GM12874 (cell line): ENCODE data around the gene MLLT6.

ENCODE experiments used
- TF ChIP-seq, protein P1 (sequence below): IDR thresholded peaks from 2 replicates; pipeline ENCODE4 v1.5.1; 2011; ENCODE audit warnings: low read depth, mild to moderate bottlenecking, control low read depth, low read length, moderate library complexity; ENCODE audit not compliant: insufficient read depth

The MLLT6 gene

DNA sequence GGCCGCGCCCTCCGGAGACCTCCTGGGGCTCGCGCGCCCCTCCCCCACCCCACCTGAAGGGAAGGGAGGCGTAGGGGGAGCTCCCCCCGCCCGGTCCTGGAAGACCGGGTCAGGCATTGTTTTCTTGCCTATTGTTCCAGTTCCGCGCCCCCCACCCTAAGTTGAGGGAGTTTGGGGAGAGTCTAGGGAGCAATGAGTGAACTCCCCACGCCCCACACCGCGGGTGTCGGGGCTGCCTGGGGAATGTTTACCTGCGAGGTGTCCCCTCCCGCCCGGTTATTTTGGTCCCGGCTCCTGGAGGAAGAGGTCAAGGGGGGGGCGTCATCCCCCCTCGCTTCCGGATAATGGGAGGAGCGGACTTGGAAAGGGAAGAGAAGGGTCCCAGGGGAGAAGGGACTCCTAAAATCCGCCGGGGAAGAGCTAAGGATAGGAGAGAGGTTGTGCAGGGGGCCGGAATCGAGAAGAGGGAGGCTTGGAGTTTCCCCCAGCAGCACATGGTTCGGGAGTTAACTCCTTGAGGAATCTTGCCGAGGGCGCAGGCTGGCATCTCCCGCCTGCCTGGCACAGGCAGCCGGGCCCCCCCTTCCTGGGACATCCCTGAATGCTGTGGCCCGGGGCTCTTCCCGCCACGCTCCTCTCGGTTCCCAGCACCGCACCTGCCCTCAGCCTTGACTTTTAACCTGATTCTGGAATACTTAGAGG lies 881 bp downstream of the MLLT6 start:
- TF ChIP-seq, protein P1, sequence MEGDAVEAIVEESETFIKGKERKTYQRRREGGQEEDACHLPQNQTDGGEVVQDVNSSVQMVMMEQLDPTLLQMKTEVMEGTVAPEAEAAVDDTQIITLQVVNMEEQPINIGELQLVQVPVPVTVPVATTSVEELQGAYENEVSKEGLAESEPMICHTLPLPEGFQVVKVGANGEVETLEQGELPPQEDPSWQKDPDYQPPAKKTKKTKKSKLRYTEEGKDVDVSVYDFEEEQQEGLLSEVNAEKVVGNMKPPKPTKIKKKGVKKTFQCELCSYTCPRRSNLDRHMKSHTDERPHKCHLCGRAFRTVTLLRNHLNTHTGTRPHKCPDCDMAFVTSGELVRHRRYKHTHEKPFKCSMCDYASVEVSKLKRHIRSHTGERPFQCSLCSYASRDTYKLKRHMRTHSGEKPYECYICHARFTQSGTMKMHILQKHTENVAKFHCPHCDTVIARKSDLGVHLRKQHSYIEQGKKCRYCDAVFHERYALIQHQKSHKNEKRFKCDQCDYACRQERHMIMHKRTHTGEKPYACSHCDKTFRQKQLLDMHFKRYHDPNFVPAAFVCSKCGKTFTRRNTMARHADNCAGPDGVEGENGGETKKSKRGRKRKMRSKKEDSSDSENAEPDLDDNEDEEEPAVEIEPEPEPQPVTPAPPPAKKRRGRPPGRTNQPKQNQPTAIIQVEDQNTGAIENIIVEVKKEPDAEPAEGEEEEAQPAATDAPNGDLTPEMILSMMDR: no peak

DNA sequence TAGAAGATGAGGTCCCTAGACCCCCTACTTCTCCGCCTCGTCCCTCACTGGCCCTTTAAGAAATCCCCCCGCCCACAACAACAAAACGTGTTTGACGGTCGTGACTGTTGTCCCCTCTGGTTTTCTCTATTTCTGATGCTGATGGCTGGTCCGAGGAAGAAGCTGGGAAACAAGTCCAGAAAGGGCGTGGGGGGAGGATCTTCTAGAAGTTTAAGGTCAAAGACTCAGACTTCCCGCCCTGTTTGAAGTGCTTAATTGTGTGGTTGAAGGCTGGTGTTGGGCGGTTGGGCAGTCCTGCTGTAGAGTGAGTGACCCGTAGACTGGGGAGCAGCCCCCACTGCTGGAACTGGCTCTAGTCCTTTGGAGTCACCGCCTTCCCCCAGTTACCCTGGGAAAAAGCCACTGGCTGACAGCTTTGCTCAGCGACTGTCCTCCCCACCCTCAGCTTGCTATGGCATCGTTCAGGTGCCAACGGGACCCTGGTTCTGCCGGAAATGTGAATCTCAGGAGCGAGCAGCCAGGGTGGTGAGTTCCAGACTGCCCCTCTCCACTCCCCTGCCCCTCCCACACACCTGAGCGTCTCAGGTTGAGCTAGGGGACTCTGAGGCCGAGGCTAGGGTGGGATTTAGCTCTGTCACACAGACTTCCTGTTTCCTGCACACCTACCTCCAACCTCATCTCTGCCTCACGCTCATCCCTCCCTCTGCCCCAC lies 1.6 kb downstream of the MLLT6 start:
- TF ChIP-seq, protein P1: no peak

DNA sequence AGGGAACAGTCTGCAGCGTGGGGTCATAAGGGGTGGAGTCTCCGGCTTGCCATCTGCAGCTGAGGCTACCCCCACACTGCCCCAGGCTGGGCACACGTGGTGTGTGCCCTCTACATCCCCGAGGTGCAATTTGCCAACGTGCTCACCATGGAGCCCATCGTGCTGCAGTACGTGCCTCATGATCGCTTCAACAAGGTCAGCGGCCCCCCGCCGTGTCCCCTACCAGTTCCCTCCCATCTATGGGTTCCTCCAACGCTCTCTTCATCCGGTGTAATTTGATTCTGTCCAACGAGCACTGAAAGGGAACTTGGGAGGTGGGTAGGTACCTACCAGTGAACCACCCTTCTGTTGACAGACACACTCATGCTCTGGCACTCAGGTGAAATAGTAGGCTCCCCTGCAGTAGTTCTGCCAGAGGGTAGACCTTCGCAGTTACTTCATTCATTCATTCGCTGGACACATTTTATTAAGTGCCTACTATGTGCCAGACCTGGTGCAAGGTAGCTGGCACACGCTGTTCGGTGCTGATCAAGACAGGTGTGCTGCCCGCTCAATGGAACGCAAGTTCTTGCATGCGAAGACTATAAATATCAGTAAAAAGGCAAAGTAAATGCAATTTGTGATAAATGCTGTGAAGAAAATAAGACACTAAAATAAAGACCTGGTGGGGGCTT lies 2.7 kb downstream of the MLLT6 start:
- TF ChIP-seq, protein P1: no peak

DNA sequence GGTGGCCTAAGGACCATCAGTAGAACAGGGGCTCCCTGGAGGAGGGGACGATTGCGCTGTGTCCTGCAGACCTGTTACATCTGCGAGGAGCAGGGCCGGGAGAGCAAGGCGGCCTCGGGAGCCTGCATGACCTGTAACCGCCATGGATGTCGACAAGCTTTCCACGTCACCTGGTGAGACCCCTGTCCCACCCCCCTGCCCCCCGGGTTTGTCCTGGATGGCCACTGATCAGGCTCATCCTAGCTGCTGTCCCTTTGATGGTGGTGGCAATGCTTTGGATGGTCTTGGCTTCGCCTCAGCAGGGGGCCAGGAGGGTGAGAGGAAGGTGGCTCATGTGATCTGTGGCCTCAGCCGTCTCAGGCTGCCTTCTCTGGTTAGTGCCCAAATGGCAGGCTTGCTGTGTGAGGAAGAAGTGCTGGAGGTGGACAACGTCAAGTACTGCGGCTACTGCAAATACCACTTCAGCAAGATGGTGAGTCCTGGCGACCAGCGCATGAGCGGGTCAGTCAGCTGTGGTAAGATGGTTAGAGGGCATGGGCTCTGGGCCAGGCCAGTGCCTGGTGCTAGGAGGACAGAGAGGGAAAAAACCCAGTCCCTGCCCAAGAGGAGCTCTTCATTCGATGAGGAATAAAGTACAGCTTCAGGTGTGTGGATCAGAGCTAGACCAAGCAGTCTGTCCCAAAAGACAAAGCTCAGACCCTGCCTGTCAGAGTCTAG lies 4.2 kb downstream of the MLLT6 start:
- TF ChIP-seq, protein P1: no peak

DNA sequence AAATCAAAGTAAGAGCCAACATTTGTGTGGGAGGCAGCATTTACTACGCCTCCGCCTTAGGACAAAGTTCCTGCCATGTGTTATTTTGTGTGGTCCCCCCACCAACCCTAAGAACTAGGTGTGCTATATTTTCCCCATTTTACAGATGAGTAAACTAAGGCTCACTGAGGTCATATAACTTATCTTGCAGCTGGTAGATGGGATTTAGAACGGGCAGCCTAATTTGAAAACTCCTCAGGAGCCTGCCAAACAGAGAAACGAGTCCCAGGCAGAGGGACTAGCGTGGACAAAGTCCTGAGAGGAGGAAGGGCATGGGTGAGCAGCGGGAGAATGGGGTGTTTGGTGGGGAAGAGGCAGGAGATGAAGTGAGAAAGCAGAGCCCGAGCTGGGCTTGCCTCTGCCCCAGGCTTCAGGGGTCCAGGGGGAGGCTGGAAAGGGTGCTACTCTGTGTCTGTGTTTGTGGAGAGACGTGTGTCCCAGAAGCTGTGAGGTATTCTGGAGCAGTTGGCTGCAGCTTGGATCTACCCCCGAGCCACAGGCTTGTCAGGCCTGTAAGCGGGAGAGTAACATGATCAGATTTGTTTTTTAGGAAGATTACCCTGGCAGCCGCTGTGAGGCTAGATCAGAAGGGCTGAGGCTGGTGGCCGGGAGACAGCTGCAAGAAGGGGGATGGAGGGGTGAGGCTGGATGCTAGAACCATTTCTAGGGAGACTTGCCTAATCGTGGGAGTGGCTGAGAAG lies 5.0 kb downstream of the MLLT6 start:
- TF ChIP-seq, protein P1: no peak

DNA sequence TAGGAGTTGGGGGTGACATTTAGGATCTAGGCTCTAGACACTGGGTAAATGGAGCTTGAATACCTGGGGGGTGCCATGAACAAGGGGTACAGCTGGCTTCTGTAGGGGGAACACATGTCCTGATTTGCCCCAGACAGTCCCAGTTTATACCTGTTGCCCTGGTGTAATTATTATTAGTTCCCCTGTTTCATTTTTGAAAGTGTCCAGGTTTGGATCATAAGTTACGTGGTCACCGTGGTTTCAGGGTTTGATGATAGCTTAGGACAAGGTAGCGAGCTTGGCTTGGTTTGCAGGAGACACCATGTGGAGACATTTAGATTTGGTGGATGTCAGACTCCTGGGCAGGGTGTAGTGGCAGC lies 5.5 kb downstream of the MLLT6 start:
- TF ChIP-seq, protein P1: no peak
